Muscle of arm (tissue), 12 donors: ENCODE data around the gene MXD4. TPM values are rescaled to one million over a fixed set of nuclear protein-coding genes. Genes with fewer than 3 reads are reported as not detected.

ENCODE experiments used
- DNase-seq: peaks from one replicate; pipeline ENCODE4 v3.0.0-alpha.2; 2013
- polyA plus RNA-seq, 12 donors: library from polyadenylated mRNA; unstranded; fragments of 120-200 nt; gene quantifications; one replicate each; pipeline ENCODE4 v1.2.1, GENCODE V29; 2013; ENCODE audit not compliant: insufficient read length in 12 of 12

Gene MXD4
- polyA plus RNA-seq, 12 donors: 42.1 to 72.4 (median 50.0) TPM; not detected in 1

- DNase-seq: no peak
Measured at GRCh38 chr4:2296631-2297601, 35.0 kb upstream of the MXD4 start.

- no peak for DNase-seq
Measured at GRCh38 chr4:2295900-2296442, 34.1 kb upstream of the MXD4 start.

DNA sequence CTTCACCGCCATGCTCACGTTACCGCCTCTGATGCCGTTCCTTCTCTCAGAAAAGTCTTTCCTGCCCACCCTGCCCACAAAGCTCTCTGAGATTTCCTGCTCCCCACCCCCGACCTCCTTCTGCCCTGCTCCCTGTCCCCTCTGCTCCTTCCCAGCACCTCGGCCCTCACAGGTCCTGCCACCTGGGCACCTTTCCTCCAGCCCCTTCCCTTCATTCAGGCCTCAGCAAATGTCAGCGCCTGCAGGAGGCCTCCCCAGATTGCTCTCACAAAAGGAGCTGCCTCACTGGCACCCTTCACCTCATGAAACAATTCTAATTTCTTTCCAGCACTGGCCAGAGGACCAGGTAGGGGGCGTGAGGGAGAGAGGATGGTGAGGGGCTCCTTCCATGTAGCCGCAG lies 33.6 kb upstream of the MXD4 start:
- DNase-seq: no peak

- no peak for DNase-seq
Measured at GRCh38 chr4:2292646-2293108, 30.8 kb upstream of the MXD4 start.

GRCh38 chr4:2291705-2292645 lies 30.1 kb upstream of the MXD4 start:
- DNase-seq: no peak

DNA sequence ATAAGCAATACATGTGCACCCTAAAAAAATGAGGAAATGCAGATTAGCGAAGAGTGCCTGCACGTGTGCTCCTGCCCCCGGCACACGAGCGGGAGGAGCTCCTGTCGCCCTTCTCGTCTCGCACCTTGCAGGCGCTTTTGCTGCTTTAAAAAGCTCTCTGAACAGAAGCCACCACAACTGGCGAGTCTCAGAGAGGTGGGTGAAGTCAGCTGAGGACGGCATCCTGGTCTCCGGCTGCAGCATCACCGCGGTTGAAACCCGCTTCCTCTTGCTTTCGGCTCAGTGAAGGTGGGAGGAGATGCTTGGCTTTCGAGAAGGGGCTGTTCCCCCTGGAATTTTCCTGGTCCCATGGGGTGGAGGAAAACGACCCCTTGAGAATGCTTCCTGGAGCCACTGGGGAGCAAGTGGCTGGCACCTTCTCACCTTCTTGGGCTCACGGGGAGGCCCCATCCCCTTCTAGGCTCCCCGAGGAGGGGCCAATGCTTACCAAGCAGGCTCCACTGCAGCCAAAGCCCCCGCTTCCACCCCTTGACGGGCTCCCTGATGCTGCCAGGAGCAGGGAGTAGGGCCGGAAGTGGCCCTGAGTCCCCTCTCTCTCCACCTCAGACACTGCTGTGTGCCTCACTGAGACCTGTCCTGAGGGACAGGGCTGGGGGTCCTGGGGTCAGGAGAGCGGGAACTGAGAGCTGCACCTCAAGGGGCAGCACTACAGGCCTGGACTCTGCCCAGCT lies 29.2 kb upstream of the MXD4 start:
- no peak for DNase-seq

DNA sequence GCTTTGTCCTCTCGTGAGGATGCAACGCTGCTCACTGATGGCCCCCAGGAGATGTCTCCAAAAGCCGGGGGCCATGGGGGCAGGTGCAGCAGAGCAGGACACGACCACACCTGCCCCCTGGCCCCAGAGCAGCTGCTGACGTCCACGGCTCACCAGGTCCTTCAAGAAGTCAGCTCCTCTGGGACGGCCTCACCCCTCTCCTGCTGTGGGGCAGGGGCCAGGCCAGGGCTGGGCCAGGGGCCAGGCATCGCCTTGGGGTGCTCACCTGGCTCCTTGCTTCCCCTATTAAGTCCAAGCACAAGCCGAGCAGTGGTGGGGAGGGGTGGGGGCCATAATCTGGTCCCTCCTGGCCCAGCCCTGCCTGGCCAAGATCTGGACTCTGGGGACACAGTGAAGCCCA lies 28.6 kb upstream of the MXD4 start:
- no peak for DNase-seq

GRCh38 chr4:2289955-2290333 lies 28.0 kb upstream of the MXD4 start:
- no peak for DNase-seq

- DNase-seq: no peak
Measured at GRCh38 chr4:2289311-2289954, 27.5 kb upstream of the MXD4 start.

GRCh38 chr4:2288051-2288541 lies 26.2 kb upstream of the MXD4 start:
- no peak for DNase-seq

DNA sequence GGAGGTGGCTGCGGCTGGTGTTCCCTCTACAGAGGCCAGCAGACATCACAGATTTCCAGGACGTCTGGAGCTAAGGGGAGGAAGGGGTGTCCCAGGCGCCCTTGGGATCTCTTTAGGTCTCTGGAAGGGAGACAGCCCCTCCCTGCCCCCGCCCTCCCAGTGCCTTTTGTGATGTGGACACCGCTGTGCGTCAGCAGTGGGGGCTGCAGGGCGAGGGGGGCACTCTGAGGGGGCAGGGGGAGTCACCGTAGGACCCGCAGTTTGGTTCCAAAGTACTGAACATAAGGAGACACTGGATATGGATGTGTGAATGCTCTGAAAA lies 25.6 kb upstream of the MXD4 start:
- no peak for DNase-seq

DNA sequence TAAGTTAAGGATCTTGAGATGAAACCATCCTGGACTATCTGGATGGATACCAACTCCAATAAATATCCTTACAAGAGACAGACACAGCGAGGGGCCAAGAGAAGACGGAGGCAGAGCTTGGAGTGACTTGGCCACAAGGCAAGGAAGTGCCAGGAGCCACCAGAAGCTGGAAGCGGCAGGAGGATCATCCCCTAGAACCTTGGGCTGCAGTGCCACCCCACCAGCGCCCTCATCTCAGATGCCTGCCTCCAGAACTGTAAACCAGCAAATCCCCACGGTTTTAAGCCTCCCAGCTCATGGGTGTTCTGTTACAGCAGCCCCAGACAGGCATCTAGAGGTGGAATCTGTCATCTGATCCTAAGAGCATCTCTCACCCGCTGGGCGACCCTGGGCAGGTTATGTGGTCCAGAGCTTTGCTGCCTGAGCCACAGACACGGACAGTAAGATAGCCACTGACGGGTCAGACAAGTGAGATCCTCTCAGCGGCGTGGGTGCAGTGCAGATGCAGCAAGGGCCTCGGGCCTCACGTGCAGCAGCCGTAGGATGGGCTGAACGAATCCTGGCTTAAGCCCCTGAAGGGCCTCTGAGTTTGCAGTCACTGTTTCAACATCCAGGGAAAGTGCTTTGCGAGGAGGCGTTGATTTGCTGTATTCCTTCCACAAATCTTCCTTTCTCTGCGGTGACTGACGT lies 25.1 kb upstream of the MXD4 start:
- no peak for DNase-seq

DNA sequence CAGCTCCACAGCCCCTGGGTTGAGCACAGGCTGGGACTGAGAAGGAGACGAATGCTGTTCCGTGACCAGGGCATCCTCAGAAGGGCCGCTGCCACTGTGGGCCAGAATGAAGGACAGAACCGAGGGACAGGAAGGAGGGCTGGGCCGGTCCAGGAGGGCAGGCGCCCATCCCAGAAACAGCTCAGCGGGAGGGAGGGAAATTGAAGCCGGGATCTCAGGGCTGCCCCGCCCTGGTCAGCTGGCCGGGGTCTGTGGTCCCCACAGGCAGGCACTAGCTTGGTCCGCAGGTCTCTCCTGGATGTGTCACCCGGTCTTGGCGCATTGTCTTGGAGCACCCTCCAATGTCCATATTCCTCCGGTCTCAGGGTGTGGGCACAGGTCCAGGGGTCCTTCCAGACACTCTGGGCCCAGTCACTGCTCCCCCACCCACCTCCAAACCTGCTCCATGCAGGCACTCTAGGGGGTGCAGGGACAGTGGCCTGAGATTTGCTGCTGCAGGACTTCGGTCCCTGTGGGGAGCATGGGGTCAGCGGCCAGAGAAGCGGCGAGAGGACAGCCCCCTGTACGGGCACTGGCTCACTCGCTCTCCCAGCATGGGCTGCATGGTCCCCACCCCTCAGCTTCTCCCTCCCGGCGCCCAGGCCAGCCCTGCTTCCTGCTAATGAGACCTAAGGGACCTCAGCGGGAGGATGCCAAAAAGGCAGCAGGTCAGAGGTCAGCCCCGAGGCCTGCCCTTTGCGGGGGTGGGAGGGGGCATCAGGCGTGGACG lies 23.9 kb upstream of the MXD4 start:
- no peak for DNase-seq

- DNase-seq: no peak
Measured at GRCh38 chr4:2284934-2285612, 23.2 kb upstream of the MXD4 start.

DNA sequence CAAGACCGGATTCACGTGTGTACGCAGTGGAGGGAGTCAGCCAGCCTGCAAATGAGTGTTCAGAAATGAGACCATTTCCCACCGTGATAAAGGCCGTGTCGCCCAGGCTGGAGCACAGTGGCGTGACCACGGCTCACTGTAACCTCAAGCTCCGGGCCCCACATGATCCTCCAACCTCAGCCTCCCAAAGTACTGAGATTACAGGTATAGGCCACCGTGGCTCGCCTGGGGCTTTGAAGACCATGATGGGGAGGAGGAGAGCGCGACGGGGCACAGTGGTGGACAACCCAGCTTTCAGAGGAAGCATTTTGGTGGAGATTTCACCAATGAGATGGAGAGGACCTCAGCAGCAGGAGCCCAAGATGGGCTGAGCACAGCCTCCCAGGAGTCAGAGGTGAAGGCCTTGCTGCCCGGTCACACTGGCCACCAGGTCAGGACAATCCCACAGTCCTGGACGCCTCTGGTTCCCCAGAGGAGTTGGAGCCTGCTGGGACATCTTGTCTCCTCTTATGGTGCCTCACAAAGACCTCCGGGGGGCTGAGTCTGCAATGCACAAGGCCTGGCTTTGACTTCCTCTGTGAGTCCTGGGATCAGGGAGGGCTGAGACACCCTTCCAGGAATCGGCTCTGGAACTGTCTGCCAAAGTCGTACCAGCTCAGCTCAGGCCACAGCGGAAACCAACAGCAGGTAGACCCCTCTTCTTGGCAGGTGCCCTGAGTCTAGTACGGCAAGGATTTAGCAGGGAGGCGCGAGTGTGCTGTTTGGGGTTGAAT lies 22.4 kb upstream of the MXD4 start:
- DNase-seq: no peak

DNA sequence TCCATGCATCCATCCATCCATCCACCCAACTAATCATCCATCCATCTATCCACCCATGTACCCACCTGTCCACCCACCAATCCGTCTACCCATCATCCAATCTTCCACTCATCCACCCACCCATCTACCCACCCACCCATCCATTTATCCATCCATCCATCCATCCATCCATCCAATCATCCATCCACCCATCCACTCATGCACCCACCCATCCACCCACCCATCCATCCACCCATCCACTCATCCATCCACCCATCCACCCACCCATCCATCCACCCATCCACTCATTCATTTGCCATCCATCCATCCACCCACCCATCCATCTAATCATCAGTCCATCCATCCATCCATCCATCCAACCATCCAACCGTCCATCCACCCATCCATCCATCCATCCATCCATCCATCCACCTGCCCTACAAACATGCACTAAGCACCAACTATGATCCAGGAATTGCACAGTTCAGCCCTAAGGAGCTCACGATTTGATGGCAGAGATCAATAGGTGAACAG lies 21.3 kb upstream of the MXD4 start:
- DNase-seq: no peak

GRCh38 chr4:2281575-2282343 lies 19.9 kb upstream of the MXD4 start:
- DNase-seq: no peak
